ENCODE results near the gene CALR. TPM values are rescaled to one million over a fixed set of nuclear protein-coding genes. Genes with fewer than 3 reads are reported as not detected.
"Not testable (repeated sequence)": the region's sequence is repeated elsewhere in the genome, so short reads cannot be mapped to it uniquely, and the experiment has no call there.

Gene CALR
- 280 TPM for total RNA-seq

GRCh38 chr19:12937927-12938778, at the start of gene CALR:
TSS of gene CALR (plus strand) at chr19:12938609. CDS start at chr19:12938680, 71 bp downstream.
- peak; percentile 99 for DNase-seq

- not testable (repeated sequence) for DNase-seq
These were observed 48.1 kb upstream of the CALR start for GRCh38 chr19:12890299-12890786.

- peak; percentile 97 for DNase-seq
These were observed 47.4 kb upstream of the CALR start, which contains the start of gene GCDH for GRCh38 chr19:12890787-12891552. TSS of gene GCDH (plus strand) at chr19:12891160. CDS start at chr19:12891305, 145 bp downstream.

- no peak for DNase-seq
These were observed 46.8 kb upstream of the CALR start for GRCh38 chr19:12891553-12892021.

GRCh38 chr19:12893582-12893981, 44.8 kb upstream of the CALR start:
- no peak for DNase-seq

- DNase-seq: no peak
These were observed 41.9 kb upstream of the CALR start for GRCh38 chr19:12896460-12896859.

GRCh38 chr19:12899891-12900518, 38.4 kb upstream of the CALR start:
- DNase-seq: no peak

- no peak for DNase-seq
These were observed 31.2 kb upstream of the CALR start for GRCh38 chr19:12907166-12907565.

GRCh38 chr19:12912571-12912970, 25.8 kb upstream of the CALR start:
- DNase-seq: no peak

GRCh38 chr19:12913011-12913561, 25.3 kb upstream of the CALR start:
- peak; percentile 68 for DNase-seq

GRCh38 chr19:12913851-12914690, 24.3 kb upstream of the CALR start:
- no peak for DNase-seq

- not testable (repeated sequence) for DNase-seq
These were observed 22.5 kb upstream of the CALR start for GRCh38 chr19:12915860-12916259.

- DNase-seq: no peak
These were observed 20.2 kb upstream of the CALR start for GRCh38 chr19:12918253-12918652.

- DNase-seq: no peak
These were observed 17.4 kb upstream of the CALR start for GRCh38 chr19:12921047-12921446.

GRCh38 chr19:12922959-12923358, 15.4 kb upstream of the CALR start:
- no peak for DNase-seq

- DNase-seq: no peak
These were observed 13.6 kb upstream of the CALR start for GRCh38 chr19:12924621-12925310.

- DNase-seq: no peak
These were observed 8.3 kb upstream of the CALR start for GRCh38 chr19:12930002-12930645.

- no peak for DNase-seq
These were observed 5.8 kb upstream of the CALR start for GRCh38 chr19:12932392-12933286.
